KOPT-K1 (cell line): ENCODE measurements around the gene LIM2.

Source experiments
- H3K27ac ChIP-seq: fragments of 200-600 bp; sonication (generic); 2 replicates; pipeline ENCODE4 v1.5.1; 2016; ENCODE audit warnings: antibody characterized with exemption, mild to moderate bottlenecking, low read depth, low read length; ENCODE audit not compliant: poor library complexity, severe bottlenecking
- H3K36me3 ChIP-seq: fragments of 200-600 bp; sonication (generic); 2 replicates; pipeline ENCODE4 v1.5.1; 2017; ENCODE audit warnings: antibody characterized with exemption, mild to moderate bottlenecking, low read length, moderate library complexity; ENCODE audit not compliant: insufficient read depth
- H3K9me3 ChIP-seq: fragments of 200-600 bp; sonication (generic); 2 replicates; pipeline ENCODE4 v1.5.1; 2017; ENCODE audit warnings: antibody characterized with exemption, low read length, mild to moderate bottlenecking; ENCODE audit not compliant: insufficient read depth, poor library complexity, severe bottlenecking

Gene LIM2

DNA sequence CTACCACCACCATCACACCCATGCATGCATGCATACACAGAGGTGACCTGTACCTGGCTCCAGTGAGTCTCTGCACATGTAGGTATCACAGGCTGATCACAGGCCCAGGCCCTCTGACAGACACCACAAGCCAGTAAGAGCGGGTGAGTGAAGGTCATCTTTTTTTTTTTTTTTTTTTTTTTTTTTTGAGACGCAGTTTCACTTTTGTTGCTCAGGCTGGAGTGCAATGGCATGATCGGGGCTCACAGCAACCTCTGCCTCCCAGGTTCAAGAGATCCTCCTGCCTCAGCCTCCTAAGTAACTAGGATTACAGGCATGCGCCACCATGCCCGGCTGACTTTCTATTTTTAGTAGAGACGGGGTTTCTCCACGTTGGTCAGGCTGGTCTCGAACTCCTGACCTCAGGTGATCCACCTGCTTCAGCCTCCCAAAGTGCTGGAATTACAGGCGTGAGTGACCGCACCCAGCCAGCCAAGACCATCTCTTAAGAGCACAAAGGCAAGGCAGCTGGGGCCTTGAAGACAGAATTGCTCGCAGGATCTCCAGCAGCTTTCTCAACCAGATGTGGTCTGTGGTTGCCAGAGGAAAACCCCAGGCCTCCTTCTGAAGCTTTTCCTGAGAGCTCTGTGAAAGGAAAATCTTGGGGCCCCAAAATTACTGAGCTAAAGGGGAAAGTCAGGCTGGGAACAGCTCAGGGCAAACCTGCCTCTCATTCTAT is 12.1 kb downstream of the LIM2 start:
- Histone ChIP-seq H3K36me3 (no peaks in the 10 kb centered on the region), H3K27ac (peak overlapping the region; percentile 44), H3K9me3 (no peaks in the 10 kb centered on the region)

DNA sequence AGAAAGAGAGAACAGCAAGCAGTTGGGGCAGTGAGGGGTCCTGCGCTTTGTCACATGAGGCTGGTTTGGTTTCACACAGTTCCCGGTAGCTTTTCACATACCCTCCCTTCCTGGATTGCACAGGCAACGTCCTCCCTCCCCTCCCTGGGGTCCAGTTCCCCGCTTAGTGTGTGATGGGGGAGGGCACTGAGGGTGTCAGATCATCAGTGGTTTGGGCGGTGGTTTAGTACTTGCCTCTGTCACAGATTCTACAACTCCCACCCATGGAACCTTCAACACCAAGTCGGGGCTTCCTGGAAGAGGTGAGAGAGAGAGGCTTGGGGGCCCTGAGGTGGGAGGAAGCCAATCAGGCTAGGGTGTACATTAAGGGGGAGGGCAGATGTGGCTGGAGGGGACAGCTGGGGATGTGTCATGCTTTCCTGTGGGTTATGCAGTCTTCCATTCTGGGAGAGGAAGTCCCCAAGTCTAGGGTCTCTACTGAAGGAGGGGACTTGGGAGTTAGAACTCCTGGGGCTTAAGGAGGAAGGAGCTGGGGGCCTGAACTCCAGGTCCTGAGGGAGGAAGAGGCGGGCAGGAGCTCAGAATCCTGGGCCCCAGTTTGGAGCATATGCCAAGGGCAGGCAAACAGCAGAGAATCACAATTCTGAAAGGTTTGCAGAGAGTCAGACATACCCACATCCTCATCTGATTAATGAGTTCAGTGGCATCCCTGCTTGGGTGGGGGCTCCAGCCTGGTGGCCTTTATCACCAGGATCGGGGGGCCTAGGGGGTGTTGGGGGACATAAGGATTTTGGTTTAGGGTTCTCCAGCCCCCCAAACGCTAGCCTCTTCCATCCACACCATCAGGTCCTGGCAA is 14.9 kb downstream of the LIM2 start, which contains the start of gene NKG7:
TSS of gene NKG7 (minus strand) at position 6 of the 856 bp plus-strand sequence. CDS start 119 bp downstream, outside the sequence.
- Histone ChIP-seq H3K9me3 (no peaks in the 10 kb centered on the region), H3K27ac (peak within 1 kb of the TSS; percentile 94), H3K36me3 (no peaks in the 10 kb centered on the region)

DNA sequence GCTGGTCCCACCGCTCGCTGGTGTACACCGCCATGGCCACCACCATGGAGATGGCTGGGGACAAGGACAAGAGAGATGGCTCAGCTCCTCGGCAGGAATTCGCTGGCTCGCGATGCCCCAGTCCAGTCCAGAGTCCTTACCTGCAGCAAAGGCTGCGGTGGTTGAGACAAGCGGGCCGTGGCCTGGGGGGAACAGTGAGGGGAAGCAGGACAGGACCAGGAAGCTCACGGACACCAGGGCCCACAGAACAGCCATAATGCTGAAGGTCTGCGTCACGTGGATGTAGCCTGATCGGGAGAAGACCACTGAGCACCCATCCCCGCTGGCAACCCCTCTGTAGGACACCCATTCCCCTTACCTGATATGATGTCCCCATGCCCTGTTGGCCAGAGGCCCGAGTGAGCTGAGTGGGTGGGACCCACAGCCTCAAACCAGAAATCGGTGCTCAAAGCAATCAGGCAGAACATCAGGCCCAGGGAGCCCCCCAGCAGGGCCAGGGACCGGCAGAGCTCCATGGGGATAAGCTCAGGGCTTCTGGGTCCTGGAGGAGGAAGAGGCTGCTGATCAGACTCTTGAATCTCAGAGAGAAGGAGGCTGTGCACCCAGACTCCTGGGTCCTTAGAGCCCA is 15.6 kb downstream of the LIM2 start:
- no peaks in the 10 kb centered on the region for H3K9me3 ChIP-seq
- peak overlapping the region; percentile 94 for H3K27ac ChIP-seq
- no peaks in the 10 kb centered on the region for H3K36me3 ChIP-seq

DNA sequence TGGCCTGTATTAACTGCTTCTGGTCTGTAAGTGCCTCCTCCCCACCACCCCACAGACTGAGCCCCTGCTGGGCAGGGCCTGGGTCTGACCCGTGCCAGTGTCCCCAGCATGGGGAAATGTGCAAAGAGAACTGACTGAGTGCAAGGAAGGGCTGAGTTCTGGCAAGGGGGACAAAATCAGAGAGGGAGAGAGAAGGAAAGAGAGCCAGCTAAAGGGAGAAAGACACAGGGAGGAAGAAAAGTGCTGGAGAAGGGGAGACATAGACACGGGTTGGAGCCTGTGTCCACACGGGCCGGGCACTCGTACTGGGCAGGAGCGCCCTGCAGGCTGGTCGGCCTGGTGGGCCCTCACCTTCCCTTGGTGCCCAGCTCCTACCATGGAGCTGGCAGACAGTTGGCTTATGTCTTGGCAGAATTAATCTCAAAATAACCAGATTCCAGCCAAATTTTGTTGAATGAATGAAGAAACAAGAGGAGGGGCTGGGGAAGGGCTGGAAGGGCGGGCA is 16.5 kb downstream of the LIM2 start:
- no peaks in the 10 kb centered on the region for H3K36me3 ChIP-seq
- H3K9me3 ChIP-seq = no peaks in the 10 kb centered on the region
- H3K27ac ChIP-seq = peak overlapping the region; percentile 94

DNA sequence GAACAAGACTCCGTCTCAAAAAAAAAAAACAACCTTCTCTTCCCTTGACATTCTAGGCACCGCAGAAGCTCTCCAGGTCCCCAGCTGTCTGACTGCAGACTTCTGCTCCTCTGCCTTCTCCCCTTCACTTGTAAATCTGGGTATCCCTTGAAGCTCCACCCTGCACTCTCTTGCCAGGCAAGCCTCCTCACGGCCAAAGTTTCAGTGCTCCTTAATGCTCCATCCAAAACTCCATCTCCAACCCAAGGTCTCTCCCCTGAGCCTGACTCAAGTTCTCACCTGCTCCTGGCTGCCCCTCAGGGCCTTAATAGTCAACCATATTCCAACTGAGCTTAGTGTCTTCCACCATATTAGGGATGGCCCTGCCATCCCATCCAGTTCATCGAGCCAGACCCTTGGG is 17.5 kb downstream of the LIM2 start:
- Histone ChIP-seq H3K27ac (peak overlapping the region; percentile 94), H3K36me3 (no peaks in the 10 kb centered on the region)

DNA sequence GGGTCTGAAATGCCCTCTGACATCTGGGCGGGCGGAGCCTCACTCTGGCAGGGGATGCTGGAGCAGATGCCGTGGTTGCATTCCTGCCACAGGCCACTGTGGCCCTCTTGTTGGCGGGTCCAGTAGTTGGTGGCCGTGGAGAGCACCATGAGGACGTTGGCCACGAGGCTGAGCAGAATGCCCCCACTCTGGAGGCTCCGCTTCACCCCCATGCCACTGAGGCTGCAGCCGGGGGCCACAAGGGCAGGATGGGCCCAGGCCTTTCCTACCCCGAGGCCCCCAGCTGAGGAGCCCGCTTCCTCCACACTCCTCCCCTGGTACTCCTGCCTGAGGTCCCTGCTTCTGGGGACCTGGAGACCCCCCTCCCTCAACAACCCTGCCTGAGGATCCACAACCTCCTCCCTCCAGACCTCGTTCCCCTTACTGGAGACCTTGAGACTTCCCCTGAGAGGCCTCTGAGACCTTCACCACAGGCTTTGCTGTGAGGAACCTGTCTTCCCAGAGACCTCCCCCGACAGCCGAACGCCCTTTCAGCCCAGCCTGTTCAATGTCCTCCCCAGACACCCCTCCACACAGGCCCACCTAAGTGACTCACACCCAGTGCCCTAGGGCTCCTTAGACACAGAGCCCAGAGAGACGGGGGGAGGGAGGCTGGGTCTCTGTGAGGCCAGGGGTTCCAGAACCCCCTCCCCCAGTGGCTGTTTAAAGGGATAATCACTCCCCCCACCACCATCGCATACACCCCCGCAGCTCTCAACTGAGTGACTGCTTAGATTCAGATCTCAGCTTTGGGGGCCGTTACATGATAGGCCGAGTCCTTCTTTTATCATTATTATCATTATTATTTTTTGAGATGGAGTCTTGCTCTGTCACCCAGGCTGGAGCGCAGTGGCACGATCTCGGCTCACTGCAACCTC is 19.1 kb downstream of the LIM2 start, which contains the start of gene CLDND2:
TSS of gene CLDND2 (minus strand) at position 638 of the 917 bp plus-strand sequence. CDS start at position 212, 426 bp downstream.
- H3K9me3 ChIP-seq = no peaks in the 10 kb centered on the region
- no peaks in the 10 kb centered on the region for H3K36me3 ChIP-seq
- peak within 1 kb of the TSS; percentile 82 for H3K27ac ChIP-seq

More for the DNA sequence above, 17.5 kb downstream of the LIM2 start:
- no peaks in the 10 kb centered on the region for H3K9me3 ChIP-seq

DNA sequence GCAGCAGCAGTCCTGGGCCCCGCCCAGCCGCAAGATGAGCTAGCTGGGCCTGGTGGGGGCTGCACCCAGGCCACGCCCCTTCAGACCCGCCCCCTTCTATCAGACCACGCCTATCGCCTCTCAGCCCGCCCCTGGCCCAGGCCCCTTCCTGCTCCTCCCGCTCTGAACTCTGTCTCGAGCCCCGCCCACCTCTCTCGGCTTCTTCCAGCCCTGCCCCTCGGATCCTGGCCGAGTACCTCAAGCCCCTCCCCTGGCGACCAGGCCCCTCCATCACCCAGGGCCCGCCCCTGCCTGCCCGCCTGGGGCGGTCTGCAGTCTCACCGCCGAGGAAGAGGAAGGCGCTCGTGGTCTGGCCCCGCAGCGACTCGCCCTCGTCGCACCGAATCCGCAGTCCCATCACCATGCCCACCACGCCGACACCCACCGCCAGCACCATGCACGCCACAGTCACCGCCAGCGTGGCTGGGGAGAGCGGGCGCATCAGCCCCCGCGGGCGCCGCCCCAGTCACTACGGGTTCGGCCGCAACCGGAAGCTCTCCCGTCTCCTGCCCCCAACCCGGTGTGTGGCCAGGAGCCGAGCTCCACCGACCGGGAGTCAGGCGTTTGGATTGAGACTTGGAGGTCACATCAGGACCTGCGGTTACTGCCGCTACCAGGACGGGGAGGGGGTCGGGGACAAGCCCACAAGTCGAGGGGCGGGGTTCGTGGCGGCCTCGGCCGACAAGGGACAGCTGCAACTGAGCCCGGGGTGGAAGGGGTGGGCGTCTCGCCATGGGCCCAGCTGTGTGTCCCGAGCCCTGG is 20.0 kb downstream of the LIM2 start:
- H3K27ac ChIP-seq = peak overlapping the region; percentile 82

DNA sequence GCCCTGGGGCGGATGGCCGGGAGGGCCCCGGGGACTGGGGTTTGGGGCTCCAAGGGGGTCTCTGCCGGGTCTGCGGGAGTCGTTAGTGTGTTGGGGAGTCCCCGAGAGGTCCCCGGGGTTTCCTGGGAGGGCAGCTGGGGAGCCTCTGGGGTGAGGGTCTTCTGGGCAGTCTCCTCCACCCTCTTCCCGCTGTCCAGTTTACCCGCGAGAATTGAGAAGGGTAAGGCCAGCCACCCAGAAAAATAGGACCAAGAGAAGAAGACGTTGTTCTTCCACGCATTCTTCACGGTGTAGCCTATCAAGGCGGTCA is 20.6 kb downstream of the LIM2 start:
- H3K36me3 ChIP-seq = no peaks in the 10 kb centered on the region
- peak overlapping the region; percentile 82 for H3K27ac ChIP-seq
- no peaks in the 10 kb centered on the region for H3K9me3 ChIP-seq

More for the DNA sequence above, 20.0 kb downstream of the LIM2 start:
- H3K36me3 ChIP-seq = no peaks in the 10 kb centered on the region
- no peaks in the 10 kb centered on the region for H3K9me3 ChIP-seq

DNA sequence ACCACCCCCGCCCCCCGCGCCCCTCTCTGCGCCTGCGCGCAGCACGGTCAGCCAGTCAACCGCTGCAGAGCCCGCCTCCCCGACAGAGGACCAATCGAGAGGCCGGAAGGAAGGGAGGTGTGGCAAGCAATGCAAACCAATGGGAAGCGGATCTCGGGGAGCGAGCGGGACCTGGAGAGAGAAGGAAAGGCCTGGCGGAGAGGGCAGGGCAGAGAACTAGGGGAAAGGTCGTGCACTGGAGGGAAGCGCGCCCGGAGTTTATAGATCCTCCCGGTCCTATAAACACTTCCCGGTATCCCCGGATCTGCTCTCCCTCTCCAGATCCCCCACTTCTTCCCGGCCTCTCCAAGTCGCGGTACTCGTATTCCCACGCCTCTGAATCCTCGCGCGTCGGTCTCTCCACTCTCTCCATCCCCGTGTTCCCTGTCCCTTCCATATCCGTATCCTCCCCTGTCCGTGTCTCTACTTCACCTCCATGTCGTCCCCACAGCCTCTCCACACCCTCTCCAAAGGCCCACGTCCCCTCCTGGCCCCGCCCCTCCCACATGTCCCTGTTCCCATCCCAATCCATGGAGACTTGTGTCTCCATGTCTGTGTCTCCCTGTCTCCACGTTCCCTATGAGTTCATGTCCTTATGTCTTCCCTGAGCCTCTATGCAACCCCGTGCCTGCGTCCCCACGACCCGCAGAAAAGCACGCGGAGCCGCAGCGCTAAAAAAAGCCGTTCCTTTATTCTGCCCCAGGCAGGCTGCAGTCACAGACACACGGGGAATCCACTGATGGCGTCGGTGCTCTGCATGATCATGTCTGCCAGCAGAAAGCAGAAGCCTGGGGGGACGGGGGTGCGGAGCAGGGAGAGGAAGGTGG is 21.2 kb downstream of the LIM2 start:
- H3K36me3 ChIP-seq = no peaks in the 10 kb centered on the region
- H3K9me3 ChIP-seq = no peaks in the 10 kb centered on the region
- peak overlapping the region; percentile 82 for H3K27ac ChIP-seq

DNA sequence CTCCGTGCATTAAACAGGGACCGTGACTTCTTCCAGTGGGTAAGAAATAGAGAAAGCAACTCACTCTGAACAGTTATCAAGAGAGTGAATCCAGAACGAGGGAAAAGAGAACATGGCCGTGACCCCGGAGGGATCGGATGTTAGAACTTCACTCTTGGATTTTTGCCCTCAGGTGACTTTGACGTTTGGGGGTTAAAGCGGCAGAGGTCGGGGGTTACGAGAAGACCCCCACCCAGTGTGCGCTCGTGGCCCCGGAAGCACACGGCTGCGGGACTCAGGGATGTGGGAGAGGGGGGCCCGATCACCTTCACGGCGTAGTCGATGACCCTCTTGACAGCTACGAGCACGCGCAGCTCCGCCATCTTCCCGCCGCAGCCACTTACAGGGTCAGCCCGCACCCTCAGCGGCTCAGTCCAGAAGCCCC is 21.8 kb downstream of the LIM2 start, which contains the start of gene ETFB:
TSS of gene ETFB (minus strand) at position 424 of the 424 bp plus-strand sequence. CDS start at position 362, 62 bp downstream.
- Histone ChIP-seq H3K27ac (peak within 1 kb of the TSS; percentile 82), H3K36me3 (no peaks in the 10 kb centered on the region), H3K9me3 (no peaks in the 10 kb centered on the region)

DNA sequence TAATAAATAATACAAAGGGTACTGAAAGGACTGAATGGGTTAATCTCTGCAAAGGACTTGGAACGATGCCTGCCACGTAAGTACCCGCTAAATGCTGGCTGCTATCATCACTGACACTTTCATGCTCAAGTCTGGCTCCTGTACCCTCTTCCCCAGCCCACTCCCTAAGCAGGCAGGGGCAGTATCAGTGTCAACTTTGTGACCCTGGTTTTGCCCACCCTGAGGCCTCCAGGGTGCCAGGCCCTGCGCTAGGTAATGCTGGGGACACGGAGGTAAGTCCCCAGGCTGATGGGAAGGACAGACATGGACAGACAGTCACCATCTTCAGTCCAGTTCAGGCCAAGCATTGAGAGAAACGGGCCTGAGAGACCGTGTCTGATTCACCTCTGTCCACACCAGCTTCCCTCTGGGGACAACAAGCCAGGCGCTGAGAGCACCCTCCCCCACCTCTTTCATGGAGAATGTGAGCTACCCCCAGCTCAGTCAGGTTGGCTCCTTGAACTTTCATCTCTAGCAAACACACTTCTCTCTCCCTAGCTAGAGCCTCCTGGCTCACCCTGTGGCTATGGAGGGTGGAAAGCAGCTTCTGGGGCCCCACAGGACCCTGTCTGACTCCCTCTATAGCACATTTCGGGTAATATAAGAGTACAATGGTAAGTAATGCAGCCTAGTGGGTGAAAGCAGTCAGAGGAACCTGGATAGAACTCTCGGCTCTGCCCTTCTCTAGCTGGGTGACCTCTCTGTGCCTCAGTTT is 22.4 kb downstream of the LIM2 start:
- Histone ChIP-seq H3K27ac (peak overlapping the region; percentile 82), H3K9me3 (no peaks in the 10 kb centered on the region), H3K36me3 (no peaks in the 10 kb centered on the region)
